ENCODE measurements around the gene DCLK1.

DNA sequence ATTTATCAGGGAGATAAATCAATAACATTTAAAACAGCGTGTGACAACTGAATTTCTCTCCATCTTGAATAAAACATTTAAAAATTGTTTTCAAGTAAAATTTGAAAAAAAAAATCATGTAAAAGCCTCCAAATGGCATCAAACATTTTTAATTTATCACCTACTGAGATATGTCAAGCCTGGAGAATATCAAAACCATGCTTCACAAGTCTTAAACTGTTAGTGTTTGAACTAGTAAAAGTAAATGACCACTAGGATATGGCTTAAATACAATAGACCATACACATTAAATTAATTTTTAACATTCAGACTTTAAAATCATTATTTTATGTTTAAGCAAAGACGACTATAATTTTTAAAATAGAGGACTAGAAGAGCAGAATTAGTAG lies 281.9 kb downstream of the DCLK1 start:
- TF ChIP-seq, protein P1, sequence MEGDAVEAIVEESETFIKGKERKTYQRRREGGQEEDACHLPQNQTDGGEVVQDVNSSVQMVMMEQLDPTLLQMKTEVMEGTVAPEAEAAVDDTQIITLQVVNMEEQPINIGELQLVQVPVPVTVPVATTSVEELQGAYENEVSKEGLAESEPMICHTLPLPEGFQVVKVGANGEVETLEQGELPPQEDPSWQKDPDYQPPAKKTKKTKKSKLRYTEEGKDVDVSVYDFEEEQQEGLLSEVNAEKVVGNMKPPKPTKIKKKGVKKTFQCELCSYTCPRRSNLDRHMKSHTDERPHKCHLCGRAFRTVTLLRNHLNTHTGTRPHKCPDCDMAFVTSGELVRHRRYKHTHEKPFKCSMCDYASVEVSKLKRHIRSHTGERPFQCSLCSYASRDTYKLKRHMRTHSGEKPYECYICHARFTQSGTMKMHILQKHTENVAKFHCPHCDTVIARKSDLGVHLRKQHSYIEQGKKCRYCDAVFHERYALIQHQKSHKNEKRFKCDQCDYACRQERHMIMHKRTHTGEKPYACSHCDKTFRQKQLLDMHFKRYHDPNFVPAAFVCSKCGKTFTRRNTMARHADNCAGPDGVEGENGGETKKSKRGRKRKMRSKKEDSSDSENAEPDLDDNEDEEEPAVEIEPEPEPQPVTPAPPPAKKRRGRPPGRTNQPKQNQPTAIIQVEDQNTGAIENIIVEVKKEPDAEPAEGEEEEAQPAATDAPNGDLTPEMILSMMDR (IDR thresholded peaks at IDR 0.05): no peak
- no peak for TF ChIP-seq POLR2A (IDR thresholded peaks at IDR 0.05)

Data from vagina (tissue), 2 donors.